Heart left ventricle (tissue), 13 donors: Measurements from ENCODE around the gene MEIS3.
"Not testable (repeated sequence)": the region's sequence is repeated elsewhere in the genome, so short reads cannot be mapped to it uniquely, and the experiment has no call there.

Source experiments
- POLR2A ChIP-seq, 2 donors: fragments of 450-650 bp; IDR thresholded peaks; one replicate each; pipeline ENCODE4 v1.6.1; 2017; ENCODE audit warnings: antibody characterized with exemption in 2 of 2, mild to moderate bottlenecking in 2 of 2, moderate library complexity in 2 of 2
- TF ChIP-seq, protein P1 (sequence below), 12 donors: fragments of 200-600 bp; sonication (generic) in 4 of 12; IDR thresholded peaks; one replicate each; pipeline versions ENCODE4 v1.5.0 to v1.8.0; 2018 to 2022; ENCODE audit warnings: antibody characterized with exemption in 12 of 12, mild to moderate bottlenecking in 5 of 12
- donor health status: ischemic (EF 13 %, LVEDD 7.1; RV severe dilation, severe dysfunction).
- donor health status: DM: no; HTN: yes; CAD: no.
- donor health status: DM: no; HTN: no; CAD: no.
- donor health status: ischemic (EF 25% LVEDD 6.9; RV normal size, moderate dysfunction).
- donor health status: ischemic (EF 25% LVEDD 5.7; RV mildly dilated, moderate dysfunction).
- donor health status: ischemic (EF 35%, LVEDD 5.7; RV mildly dilated, moderate dysfunction).
- donor health status: nonischemic (EF 11% LVEDD 7.7; RV severe dilation, severe dysfunction).
- donor health status: DM: yes; HTN: yes; CAD: no.
- donor health status: PGD.
- donor health status: ischemic (EF 29% LVEDD 5.4; RV normal size, mild dysfunction).
- donor health status: nonischemic (EF 23%, LVEDD 6.1; RV moderate dilation, normal function).

- not testable (repeated sequence) for TF ChIP-seq POLR2A (IDR thresholded peaks at IDR 0.05)
- TF ChIP-seq, protein P1, sequence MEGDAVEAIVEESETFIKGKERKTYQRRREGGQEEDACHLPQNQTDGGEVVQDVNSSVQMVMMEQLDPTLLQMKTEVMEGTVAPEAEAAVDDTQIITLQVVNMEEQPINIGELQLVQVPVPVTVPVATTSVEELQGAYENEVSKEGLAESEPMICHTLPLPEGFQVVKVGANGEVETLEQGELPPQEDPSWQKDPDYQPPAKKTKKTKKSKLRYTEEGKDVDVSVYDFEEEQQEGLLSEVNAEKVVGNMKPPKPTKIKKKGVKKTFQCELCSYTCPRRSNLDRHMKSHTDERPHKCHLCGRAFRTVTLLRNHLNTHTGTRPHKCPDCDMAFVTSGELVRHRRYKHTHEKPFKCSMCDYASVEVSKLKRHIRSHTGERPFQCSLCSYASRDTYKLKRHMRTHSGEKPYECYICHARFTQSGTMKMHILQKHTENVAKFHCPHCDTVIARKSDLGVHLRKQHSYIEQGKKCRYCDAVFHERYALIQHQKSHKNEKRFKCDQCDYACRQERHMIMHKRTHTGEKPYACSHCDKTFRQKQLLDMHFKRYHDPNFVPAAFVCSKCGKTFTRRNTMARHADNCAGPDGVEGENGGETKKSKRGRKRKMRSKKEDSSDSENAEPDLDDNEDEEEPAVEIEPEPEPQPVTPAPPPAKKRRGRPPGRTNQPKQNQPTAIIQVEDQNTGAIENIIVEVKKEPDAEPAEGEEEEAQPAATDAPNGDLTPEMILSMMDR (IDR thresholded peaks at IDR 0.05): not testable (repeated sequence)
Observed at GRCh38 chr19:47388721-47389120, 30.6 kb downstream of the MEIS3 start.
